H9 (cell line): ENCODE results near the gene SMCO4. TPM values are rescaled to one million over a fixed set of nuclear protein-coding genes. Genes with fewer than 3 reads are reported as not detected.

ENCODE experiments used
- DNase-seq: peaks from one replicate; pipeline ENCODE4 v3.0.0-alpha.2; 2017
- H2AFZ ChIP-seq: one replicate; pipeline ENCODE4 v1.6.1; 2013; ENCODE audit warnings: mild to moderate bottlenecking, low read length, control low read depth, moderate library complexity
- H2AK5ac ChIP-seq: 2 replicates; pipeline ENCODE4 v1.6.1; 2013; ENCODE audit warnings: low read length, control low read depth, mixed read lengths; ENCODE audit not compliant: insufficient read length
- H2BK120ac ChIP-seq: one replicate; pipeline ENCODE4 v1.6.1; 2013; ENCODE audit warnings: low read depth, mild to moderate bottlenecking, low read length, control low read depth, inconsistent platforms; ENCODE audit not compliant: poor library complexity, severe bottlenecking
- H2BK12ac ChIP-seq: 2 replicates; pipeline ENCODE4 v1.6.1; 2013; ENCODE audit warnings: low read length, control low read depth, mixed read lengths, low read depth; ENCODE audit not compliant: insufficient read length
- H2BK15ac ChIP-seq: 2 replicates; pipeline ENCODE4 v1.6.1; 2013; ENCODE audit warnings: low read depth, low read length, control low read depth
- H2BK20ac ChIP-seq: one replicate; pipeline ENCODE4 v1.6.1; 2013; ENCODE audit warnings: low read depth, mild to moderate bottlenecking, low read length, control low read depth, inconsistent platforms; ENCODE audit not compliant: poor library complexity, severe bottlenecking
- H2BK5ac ChIP-seq: 2 replicates; pipeline ENCODE4 v1.6.1; 2013; ENCODE audit warnings: low read length, control low read depth, mixed read lengths; ENCODE audit not compliant: insufficient read length
- H3K14ac ChIP-seq: 2 replicates; pipeline ENCODE4 v1.6.1; 2013; ENCODE audit warnings: low read length, control low read depth; ENCODE audit not compliant: insufficient read depth
- H3K18ac ChIP-seq: 2 replicates; pipeline ENCODE4 v1.6.1; 2013; ENCODE audit warnings: low read depth, mild to moderate bottlenecking, mixed read lengths, low read length, control low read depth; ENCODE audit not compliant: insufficient read length
- H3K23ac ChIP-seq: 2 replicates; pipeline ENCODE4 v1.6.1; 2013; ENCODE audit warnings: low read length, control low read depth, mixed read lengths, low read depth; ENCODE audit not compliant: insufficient read length
- H3K23me2 ChIP-seq: 2 replicates; pipeline ENCODE4 v1.6.1; 2013; ENCODE audit warnings: low read depth, mild to moderate bottlenecking, mixed read lengths, low read length, control low read depth; ENCODE audit not compliant: insufficient read length, poor library complexity, severe bottlenecking
- H3K27ac ChIP-seq: 2 replicates; pipeline ENCODE4 v1.5.1; 2013; ENCODE audit warnings: low read length, control low read depth, mixed read lengths, low read depth; ENCODE audit not compliant: insufficient read length
- H3K27me3 ChIP-seq: 2 replicates; pipeline ENCODE4 v1.6.1; 2013; ENCODE audit warnings: low read length, control low read depth, inconsistent platforms; ENCODE audit not compliant: insufficient read depth
- H3K4ac ChIP-seq: 2 replicates; pipeline ENCODE4 v1.6.1; 2013; ENCODE audit warnings: low read depth, mild to moderate bottlenecking, control low read depth, inconsistent platforms, low read length, moderate library complexity
- H3K4me1 ChIP-seq: 2 replicates; pipeline ENCODE4 v1.6.1; 2013; ENCODE audit warnings: low read length, control low read depth, inconsistent platforms; ENCODE audit not compliant: insufficient read depth
- H3K4me2 ChIP-seq: 2 replicates; pipeline ENCODE4 v1.6.1; 2013; ENCODE audit warnings: low read length, control low read depth, mixed read lengths; ENCODE audit not compliant: insufficient read length, insufficient read depth
- H3K56ac ChIP-seq: 2 replicates; pipeline ENCODE4 v1.6.1; 2013; ENCODE audit warnings: low read depth, mild to moderate bottlenecking, mixed read lengths, low read length, control low read depth; ENCODE audit not compliant: insufficient read length
- H3K79me1 ChIP-seq: 2 replicates; pipeline ENCODE4 v1.6.1; 2013; ENCODE audit warnings: low read depth, mild to moderate bottlenecking, moderate library complexity, low read length, control low read depth, inconsistent platforms; ENCODE audit not compliant: insufficient read depth, poor library complexity, severe bottlenecking
- H3K79me2 ChIP-seq: 2 replicates; pipeline ENCODE4 v1.6.1; 2013; ENCODE audit warnings: low read length, control low read depth, inconsistent platforms; ENCODE audit not compliant: insufficient read depth
- H3K9ac ChIP-seq: 2 replicates; pipeline ENCODE4 v1.6.1; 2013; ENCODE audit warnings: low read length, control low read depth, mixed read lengths; ENCODE audit not compliant: insufficient read length; ENCODE audit errors: extremely low read depth
- H3K9me3 ChIP-seq: one replicate; pipeline ENCODE4 v1.6.1; 2013; ENCODE audit warnings: low read depth, low read length, inconsistent platforms; ENCODE audit not compliant: control insufficient read depth
- H3T11ph ChIP-seq: one replicate; pipeline ENCODE4 v1.6.1; 2013; ENCODE audit warnings: mild to moderate bottlenecking, low read length, control low read depth, inconsistent platforms
- H4K20me1 ChIP-seq: one replicate; pipeline ENCODE4 v1.6.1; 2013; ENCODE audit not compliant: control insufficient read depth, insufficient read length, insufficient read depth
- H4K5ac ChIP-seq: 2 replicates; pipeline ENCODE4 v1.6.1; 2013; ENCODE audit warnings: low read depth, mild to moderate bottlenecking, mixed read lengths, low read length, control low read depth; ENCODE audit not compliant: insufficient read length
- H4K8ac ChIP-seq: replicated peaks from 2 replicates; pipeline ENCODE4 v1.6.1; 2013; ENCODE audit warnings: low read length, control low read depth, mixed read lengths, low read depth; ENCODE audit not compliant: insufficient read length
- H4K91ac ChIP-seq: 2 replicates; pipeline ENCODE4 v1.6.1; 2013; ENCODE audit warnings: low read depth, mild to moderate bottlenecking, moderate library complexity, mixed read lengths, low read length, control low read depth; ENCODE audit not compliant: insufficient read length
- H3K27ac Mint-ChIP-seq, 3 experiments: 2 replicates in 2 of 3; 3 replicates in 1 of 3; pipeline ENCODE4 v1.8.0; 2020 to 2021; ENCODE audit warnings: mixed read lengths in 3 of 3, mild to moderate bottlenecking in 1 of 3, moderate library complexity in 1 of 3
- H3K27me3 Mint-ChIP-seq: 2 replicates; pipeline ENCODE4 v1.8.0; 2021; ENCODE audit warnings: low read depth, mild to moderate bottlenecking, moderate library complexity, mixed read lengths
- H3K36me3 Mint-ChIP-seq, 3 experiments: 2 replicates in 2 of 3; 3 replicates in 1 of 3; pipeline ENCODE4 v1.8.0; 2020 to 2021; ENCODE audit warnings: low read depth in 3 of 3, mixed read lengths in 3 of 3; ENCODE audit not compliant: insufficient read depth in 1 of 3
- H3K4me1 Mint-ChIP-seq, 2 experiments: 2 replicates each; pipeline ENCODE4 v1.8.0; 2020; ENCODE audit warnings: mixed read lengths in 2 of 2
- H3K4me3 Mint-ChIP-seq, 2 experiments: 2 replicates in 1 of 2; 3 replicates in 1 of 2; pipeline ENCODE4 v1.8.0; 2020 to 2021; ENCODE audit warnings: mild to moderate bottlenecking in 2 of 2, mixed read lengths in 2 of 2, moderate library complexity in 1 of 2
- H3K9me3 Mint-ChIP-seq, 2 experiments: 2 replicates in 1 of 2; 3 replicates in 1 of 2; pipeline ENCODE4 v1.8.0; 2020; ENCODE audit warnings: mild to moderate bottlenecking in 2 of 2, mixed read lengths in 2 of 2, moderate library complexity in 1 of 2
- WGBS: extraction: QIAGEN DNeasy Blood & Tissue Kit; methylation state at CpG from one replicate; pipeline ENCODE4 v1.1.7; 2013; ENCODE audit warnings: missing lambda C conversion rate, low lambda C conversion rate, mixed read lengths; ENCODE audit not compliant: insufficient read length; ENCODE audit errors: extremely low coverage; 5-methylcytosine and 5-hydroxymethylcytosine counted together
- long read RNA-seq: library from polyadenylated mRNA; unstranded; transcript quantifications from one replicate; pipeline ENCODE4 v2.0.0, GENCODE V29; 2020
- total RNA-seq: library from RNA; stranded (reverse); gene quantifications from 2 replicates; pipeline ENCODE4 v1.2.1, GENCODE V29; 2021
- TF ChIP-seq, protein P1 (sequence below): fragments of 200-600 bp; sonication (generic); conservative IDR thresholded peaks from 3 replicates; pipeline ENCODE4 v1.8.0; 2021; ENCODE audit warnings: antibody characterized with exemption, mild to moderate bottlenecking

The SMCO4 gene
- total RNA-seq = 35.6 and 41.1 TPM in 2 replicates
- long read RNA-seq, transcript SMCO4-201 (3 exons, 1,104 nt) = major isoform, 25 of 36 reads
- long read RNA-seq, partial matches to known transcripts = 0 of 36 reads
- long read RNA-seq, other reads (novel, unspliced or antisense) = 11 of 36 reads

GRCh38 chr11:93543292-93543977, at the start of gene SMCO4:
Gene SMCO4 (minus strand): TSS chr11:93543391. CDS start chr11:93479189, 64,202 bp downstream.
- Mint-ChIP-seq H3K27me3 (peaks cover 2% of the 10 kb centered on the region; the same call in 1 of the 2 replicates), H3K27ac (peak within 1 kb of the TSS; percentile 82 to 94 (median 89)), H3K4me1 (peaks cover 50 to 65% of the 10 kb centered on the region in 2 experiments), H3K9me3 (no peaks in the 10 kb centered on the region), H3K4me3 (peak within 1 kb of the TSS; percentile 82 to 90), H3K36me3 (no peaks in the 10 kb centered on the region; a peak in 1 of 7 replicates)
- no peak within 1 kb of the TSS for H4K8ac ChIP-seq
- WGBS = no CpG with 5 or more reads among the region's 59 CpGs
- TF ChIP-seq, protein P1, sequence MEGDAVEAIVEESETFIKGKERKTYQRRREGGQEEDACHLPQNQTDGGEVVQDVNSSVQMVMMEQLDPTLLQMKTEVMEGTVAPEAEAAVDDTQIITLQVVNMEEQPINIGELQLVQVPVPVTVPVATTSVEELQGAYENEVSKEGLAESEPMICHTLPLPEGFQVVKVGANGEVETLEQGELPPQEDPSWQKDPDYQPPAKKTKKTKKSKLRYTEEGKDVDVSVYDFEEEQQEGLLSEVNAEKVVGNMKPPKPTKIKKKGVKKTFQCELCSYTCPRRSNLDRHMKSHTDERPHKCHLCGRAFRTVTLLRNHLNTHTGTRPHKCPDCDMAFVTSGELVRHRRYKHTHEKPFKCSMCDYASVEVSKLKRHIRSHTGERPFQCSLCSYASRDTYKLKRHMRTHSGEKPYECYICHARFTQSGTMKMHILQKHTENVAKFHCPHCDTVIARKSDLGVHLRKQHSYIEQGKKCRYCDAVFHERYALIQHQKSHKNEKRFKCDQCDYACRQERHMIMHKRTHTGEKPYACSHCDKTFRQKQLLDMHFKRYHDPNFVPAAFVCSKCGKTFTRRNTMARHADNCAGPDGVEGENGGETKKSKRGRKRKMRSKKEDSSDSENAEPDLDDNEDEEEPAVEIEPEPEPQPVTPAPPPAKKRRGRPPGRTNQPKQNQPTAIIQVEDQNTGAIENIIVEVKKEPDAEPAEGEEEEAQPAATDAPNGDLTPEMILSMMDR = peak; percentile 82
- no peak within 1 kb of the TSS for H2BK120ac ChIP-seq
- H3K4me1 ChIP-seq = peaks cover 3% of the 10 kb centered on the region; the same call in 1 of the 2 replicates
- H3K27ac ChIP-seq = peak within 1 kb of the TSS; percentile 26
- peak within 1 kb of the TSS; percentile 96 for H2AFZ ChIP-seq
- H3K4ac ChIP-seq = no peak within 1 kb of the TSS
- peak within 1 kb of the TSS; percentile 66 for H3K9ac ChIP-seq
- peak within 1 kb of the TSS; percentile 87 for H3K14ac ChIP-seq
- H3K79me2 ChIP-seq = peaks cover 5% of the 10 kb centered on the region; the same call in 1 of the 2 replicates
- H4K20me1 ChIP-seq = no peaks in the 10 kb centered on the region
- H2BK5ac ChIP-seq = no peak within 1 kb of the TSS
- H2BK20ac ChIP-seq = no peak within 1 kb of the TSS
- H3K23ac ChIP-seq = no peak within 1 kb of the TSS
- H3K9me3 ChIP-seq = no peaks in the 10 kb centered on the region
- peaks cover 9% of the 10 kb centered on the region for H3K23me2 ChIP-seq
- H4K91ac ChIP-seq = no peak within 1 kb of the TSS
- H3K4me2 ChIP-seq = peak within 1 kb of the TSS; percentile 94
- H3T11ph ChIP-seq = no peak within 1 kb of the TSS
- no peak within 1 kb of the TSS for H2BK15ac ChIP-seq
- no peak within 1 kb of the TSS for H2AK5ac ChIP-seq
- peak; percentile 93 for DNase-seq
- H4K5ac ChIP-seq = no peak within 1 kb of the TSS
- H2BK12ac ChIP-seq = no peak within 1 kb of the TSS
- no peak within 1 kb of the TSS for H3K18ac ChIP-seq
- H3K27me3 ChIP-seq = no peaks in the 10 kb centered on the region
- no peaks in the 10 kb centered on the region for H3K79me1 ChIP-seq
- H3K56ac ChIP-seq = no peak within 1 kb of the TSS
